Epidermal melanocyte (primary cell): ENCODE measurements around the gene ZNF883.
"Not testable (repeated sequence)": the region's sequence is repeated elsewhere in the genome, so short reads cannot be mapped to it uniquely, and the experiment has no call there.

Experiments
- DNase-seq: peaks from one replicate; pipeline ENCODE4 v3.0.0; 2011; ENCODE audit warnings: low spot score; ENCODE audit not compliant: insufficient read length

ZNF883 gene

DNA sequence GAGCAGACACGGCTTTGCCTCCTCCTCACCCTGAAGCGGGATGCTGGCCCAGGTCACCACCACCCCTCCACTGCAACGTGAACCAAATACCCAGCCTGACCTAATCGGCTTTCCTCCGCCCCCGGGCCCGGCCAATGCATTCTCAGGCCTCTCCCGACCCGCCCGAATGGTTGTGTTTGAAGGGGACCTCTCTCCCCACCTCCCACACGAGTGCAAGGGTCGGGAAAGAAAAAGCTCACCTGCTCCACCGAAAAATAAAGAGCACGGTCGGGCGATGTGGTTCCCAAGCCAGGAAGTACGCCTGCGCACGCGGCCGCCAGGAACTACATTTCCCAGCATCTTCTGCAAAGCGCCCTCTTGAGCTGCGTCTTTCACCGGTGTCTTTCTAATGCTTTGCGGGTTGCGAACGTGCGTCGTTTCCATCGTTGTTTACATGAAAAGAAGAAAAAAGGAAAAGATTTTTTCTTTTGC is at the start of gene ZNF883:
ZNF883 (minus strand) TSS at position 282 of the 471 bp plus-strand sequence.
- DNase-seq = no peak

DNA sequence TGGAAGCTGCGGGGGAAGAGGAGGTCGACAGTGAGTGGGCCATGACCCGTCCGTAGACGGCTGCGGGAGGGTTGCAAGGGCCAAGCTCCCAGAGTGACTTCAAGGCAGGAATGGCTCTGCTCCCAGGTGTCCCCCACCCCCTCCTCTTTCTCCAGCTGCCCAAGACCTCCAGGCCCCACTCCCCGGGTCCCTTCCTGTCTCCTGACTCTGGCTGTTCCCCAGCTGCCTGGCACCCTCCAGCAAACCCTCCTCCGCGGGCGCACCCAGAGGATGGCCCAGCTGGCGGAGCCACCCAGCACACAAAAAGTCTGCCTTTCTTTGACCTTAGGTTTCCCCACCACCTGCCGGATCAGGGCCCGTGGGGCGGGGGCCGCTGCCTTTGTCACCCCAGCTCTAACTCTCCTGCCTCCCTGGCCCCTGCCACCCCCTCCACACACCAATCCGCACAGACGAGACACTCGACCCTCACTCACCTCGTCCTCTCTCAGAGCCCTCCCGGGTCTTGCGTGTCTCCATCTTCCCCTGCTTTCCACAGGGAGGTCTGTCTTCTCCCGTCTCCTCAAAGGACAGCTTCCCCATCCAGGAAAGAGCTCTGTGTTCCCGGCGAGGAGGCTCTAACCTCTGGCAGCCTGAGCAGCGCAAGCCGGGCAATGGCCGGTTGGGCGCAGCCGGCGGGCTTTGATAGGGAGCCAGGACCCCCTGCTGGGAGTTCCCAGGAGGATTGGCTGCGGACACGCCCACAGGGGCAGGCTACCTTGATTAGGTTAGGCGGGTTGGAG is 49.3 kb upstream of the ZNF883 start:
- DNase-seq = not testable (repeated sequence)

DNA sequence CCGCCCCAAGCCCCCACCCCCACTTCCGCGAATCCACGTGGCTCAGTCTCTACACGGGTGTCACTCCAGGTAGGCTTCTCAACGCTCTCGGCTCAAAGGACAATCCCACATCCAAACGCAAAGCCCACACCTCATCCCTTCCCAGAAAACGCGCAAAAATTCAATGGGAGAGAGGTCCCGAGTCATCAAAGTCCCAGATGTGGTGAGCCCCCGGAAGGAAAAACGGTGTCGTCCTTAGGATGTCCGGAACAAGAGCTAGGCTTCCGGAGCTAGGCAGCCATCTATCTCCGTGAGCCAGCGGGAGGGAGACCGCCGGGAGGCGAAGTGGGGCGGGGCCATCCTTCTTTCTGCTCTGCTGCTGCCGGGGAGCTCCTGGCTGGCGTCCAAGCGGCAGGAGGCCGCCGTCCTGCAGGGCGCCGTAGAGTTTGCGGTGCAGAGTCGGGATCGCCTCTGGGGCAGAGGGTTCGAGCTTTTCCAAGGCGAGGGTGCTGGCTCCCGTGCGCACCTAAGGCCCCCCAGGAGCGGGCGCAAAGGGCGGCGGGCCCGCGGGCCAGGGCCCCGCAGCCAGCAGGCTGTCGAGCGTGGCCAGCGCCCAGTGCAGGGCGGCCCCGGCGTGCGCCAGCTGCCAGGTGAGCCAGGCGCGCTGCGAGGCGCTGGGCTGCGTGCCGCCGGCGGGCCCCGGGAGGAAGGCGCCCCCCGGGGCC is 47.7 kb upstream of the ZNF883 start:
- DNase-seq = not testable (repeated sequence)

DNA sequence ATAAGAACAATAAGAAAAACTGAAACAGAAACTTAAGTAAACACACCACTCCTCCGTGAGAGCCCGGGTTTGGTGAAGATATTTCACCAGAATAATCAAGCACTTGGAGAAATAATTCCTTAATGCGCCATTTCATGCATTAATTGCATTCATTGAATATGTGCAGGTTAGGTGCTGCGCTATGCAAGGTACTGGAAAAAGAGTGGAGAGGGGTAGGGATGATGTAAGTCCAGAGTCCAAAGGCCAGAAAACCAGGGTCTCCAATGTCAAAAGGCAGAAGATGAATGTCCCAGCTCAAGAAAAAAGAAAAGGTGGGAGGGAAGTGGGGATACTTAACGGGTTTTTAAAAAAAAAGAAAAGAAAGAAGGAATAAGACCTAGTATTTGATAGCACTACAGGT is 45.2 kb upstream of the ZNF883 start:
- no peak for DNase-seq

DNA sequence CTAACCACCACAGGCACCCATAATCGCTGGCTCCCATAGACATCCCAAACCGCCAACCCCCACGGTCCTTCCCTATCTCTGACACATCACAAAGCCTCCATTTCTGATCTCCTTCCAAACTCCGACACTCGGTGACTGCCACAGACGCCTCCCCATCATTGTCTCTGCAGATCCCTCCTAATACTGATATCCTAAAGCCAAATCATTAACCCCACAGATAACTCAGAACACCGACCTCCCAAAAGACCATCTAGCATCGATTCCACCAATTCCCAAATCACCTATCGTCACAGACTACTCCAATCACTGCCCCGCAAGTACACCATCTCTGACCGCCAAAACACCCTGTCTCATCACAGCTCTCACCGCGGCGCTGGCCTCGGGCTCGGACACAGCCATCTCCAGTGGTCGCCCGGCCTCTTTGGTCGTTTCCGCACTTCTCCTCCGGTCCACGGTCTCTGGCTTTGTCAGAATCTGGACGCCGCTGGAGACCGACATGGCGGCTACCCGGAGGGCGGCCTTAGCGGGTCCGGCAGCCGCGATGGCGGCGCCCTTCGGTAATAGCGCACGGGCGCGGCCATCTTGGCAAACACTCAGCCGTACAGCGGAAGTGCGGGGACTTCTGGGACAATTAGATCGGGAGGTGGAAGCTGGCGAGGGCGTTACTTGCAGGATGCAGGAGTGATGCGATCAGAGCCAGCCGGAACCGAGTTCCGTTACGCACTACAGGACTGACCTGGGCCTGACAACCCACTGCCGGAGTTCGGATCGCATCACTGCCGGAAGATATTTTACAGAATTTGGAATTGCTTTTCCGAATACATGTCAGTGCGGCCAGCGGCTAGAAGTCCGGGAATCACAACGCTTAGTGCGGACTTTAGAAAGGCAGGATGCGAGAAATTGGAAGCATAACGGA is 44.5 kb upstream of the ZNF883 start, which contains the start of gene ZFP37:
ZFP37 (minus strand) TSS at position 534 of the 916 bp plus-strand sequence; CDS start at position 498, 36 bp downstream.
- peak; percentile 95 for DNase-seq

DNA sequence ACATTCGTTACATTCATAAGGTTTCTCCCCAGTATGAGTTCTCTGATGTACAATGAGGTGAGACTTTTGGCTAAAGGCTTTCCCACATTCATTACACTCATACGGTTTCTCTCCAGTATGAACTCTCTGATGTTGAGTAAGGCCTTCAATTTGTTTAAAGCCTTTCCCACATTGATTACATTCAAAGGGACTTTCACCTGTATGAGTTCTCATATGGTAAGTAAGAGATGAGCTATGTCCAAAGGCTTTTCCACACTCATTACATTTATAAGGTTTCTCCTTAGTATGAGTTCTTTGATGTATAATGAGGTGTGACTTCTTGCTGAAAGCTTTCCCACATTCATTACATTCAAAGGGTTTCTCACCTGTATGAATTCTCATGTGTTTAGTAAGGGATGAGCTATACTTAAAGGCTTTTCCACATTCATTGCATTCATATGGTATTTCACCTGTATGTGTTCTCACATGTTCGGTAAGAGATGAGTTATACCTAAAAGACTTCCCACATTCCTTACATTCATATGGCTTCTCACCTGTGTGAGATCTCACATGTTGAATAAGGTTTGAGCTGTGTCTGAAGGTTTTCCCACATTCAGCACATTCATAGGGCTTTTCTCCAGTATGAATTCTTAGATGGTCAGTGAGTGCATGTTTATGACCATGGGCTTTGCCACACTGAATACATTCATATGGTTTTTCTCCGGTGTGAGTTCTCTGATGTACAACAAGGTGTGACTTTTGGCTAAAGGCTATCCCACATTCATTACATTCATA is 31.1 kb upstream of the ZNF883 start:
- DNase-seq = no peak

GRCh38 chr9:113026200-113026599 is 14.2 kb upstream of the ZNF883 start:
- DNase-seq = no peak

GRCh38 chr9:113018247-113018646 is 6.3 kb upstream of the ZNF883 start:
- no peak for DNase-seq

GRCh38 chr9:113012492-113012891 is 500 bp upstream of the ZNF883 start:
- DNase-seq = no peak

GRCh38 chr9:113005777-113006176 is 6.2 kb downstream of the ZNF883 start:
- no peak for DNase-seq

DNA sequence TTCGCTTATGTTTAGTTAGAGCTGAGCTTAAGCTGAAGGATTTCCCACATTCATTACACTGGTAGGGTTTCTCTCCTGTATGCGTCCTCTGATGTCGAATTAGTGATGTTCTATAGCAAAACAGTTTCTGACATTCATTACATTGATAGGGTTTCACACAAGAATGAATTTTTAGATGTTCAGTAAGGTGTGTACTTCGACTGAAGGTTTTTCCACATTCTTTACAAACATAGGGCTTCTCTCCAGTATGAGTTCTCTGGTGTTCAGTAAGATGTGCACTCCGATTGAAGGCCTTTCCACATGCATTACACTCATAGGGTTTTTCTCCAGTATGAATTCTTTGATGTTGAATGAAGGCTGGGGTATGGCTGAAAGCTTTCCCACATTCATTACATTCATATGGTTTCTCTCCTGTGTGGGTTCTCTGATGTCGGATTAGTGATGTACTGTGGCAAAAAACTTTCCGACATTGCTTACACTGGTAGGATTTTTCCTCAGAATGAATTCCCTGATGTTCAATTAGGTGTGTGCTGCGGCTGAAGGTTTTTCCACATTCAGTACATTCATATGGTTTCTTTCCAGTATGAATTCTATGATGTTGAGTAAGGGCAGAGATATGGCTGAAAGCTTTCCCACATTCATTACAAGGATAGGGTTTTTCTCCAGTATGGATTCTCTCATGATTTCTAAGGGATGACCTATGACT is 14.6 kb downstream of the ZNF883 start:
- DNase-seq = no peak

GRCh38 chr9:112971415-112971814 is 40.6 kb downstream of the ZNF883 start:
- no peak for DNase-seq

DNA sequence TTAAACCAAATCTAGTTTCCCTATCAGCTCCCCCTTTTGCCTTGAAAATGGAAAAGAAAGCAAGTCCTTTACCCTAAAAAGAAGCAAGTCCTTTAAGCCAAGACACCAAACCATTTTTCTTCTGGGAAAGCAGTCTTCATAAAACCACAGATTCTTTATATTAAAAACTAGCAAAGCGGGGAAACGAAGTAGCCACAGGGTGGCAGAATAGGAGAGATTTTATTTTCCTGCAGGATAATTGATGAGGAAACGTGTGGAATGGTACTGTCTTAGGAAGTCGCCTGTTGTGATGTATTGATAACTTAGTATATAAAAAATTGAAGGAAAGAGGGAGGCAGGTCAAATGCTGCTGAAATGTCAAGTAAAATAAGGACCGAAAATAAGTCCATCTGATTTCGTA is 41.1 kb downstream of the ZNF883 start:
- DNase-seq = no peak

GRCh38 chr9:112969730-112970129 is 42.3 kb downstream of the ZNF883 start:
- DNase-seq = no peak

- DNase-seq = no peak
Observed at GRCh38 chr9:112955550-112955949, 56.4 kb downstream of the ZNF883 start.

- no peak for DNase-seq
Observed at GRCh38 chr9:112945620-112946208, 66.3 kb downstream of the ZNF883 start.

DNA sequence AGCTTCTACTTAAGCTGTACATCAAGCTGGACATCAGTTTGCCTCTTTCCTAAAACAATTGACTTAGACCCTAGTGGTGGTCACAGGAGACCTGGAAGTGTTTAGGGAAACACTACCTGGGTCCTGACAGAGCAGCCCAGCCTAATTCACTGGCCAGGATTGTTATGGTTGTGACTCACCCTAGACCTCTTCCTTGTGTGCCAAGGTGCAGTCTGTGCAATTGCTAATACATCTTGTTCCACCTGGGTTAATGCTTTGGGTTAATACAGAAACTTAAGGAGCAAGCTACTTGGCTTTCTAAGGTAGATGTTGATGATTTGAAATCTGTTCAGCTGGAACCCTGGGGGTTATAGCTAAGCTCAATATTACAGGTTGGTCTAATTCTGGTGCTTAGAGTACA is 72.6 kb downstream of the ZNF883 start:
- no peak for DNase-seq

DNA sequence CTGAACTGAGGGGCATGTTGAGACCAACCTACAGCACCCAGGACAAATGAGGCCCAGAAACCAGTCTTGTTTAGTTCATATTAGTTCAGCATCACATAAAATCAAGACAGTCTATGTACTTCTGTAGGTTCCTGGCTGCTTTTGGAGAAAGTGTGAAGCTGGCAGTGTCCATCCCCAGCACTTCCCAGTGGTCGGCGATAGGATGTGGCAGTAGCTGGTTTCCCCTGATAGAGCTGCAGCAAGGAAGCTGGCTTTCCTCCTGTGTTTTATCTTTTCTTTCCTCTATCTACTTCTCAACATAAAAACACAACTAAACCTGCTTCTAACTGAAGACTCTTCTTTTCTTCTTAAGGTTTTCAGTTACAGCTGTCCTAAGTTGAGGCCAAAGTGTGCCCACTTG is 78.3 kb downstream of the ZNF883 start:
- no peak for DNase-seq

DNA sequence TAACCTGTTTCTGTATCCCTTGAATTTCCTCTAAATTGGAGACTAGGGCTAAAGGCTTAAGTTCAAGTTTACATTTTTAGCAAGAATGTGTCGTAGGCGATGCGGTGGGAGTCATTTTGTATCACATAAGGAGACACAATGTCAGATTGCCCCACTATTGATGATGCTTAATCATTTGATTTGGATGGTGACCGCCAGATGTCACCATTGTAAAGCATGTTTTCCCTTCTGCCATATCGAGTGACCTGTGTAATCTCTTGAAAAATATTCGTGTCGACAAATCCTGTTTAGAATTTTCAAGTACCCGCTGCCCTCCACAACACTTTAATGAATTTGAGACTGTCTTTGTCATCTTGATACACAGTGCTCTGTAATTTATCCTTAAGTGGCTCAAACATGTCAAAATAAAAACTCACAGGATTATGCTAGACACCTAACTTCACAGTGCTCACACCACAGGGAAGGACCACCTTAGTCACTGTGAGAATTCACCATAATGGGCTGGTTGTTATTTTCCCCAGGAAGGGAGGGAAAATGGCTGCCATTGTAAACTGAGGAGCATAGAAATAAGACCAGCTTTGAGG is 86.8 kb downstream of the ZNF883 start:
- DNase-seq = no peak
